ENCODE measurements around the gene CMTM2.
"Not testable (repeated sequence)": the region's sequence is repeated elsewhere in the genome, so short reads cannot be mapped to it uniquely, and the experiment has no call there.

CMTM2 gene

GRCh38 chr16:66552286-66553177 lies 26.7 kb upstream of the CMTM2 start, which contains the start of gene CKLF:
Gene CKLF, plus strand, starts transcription at chr16:66552576. Its CDS starts 140 bp downstream, at chr16:66552716.
- peak; percentile 97 for DNase-seq (ENCODE audit: low spot score)

DNA sequence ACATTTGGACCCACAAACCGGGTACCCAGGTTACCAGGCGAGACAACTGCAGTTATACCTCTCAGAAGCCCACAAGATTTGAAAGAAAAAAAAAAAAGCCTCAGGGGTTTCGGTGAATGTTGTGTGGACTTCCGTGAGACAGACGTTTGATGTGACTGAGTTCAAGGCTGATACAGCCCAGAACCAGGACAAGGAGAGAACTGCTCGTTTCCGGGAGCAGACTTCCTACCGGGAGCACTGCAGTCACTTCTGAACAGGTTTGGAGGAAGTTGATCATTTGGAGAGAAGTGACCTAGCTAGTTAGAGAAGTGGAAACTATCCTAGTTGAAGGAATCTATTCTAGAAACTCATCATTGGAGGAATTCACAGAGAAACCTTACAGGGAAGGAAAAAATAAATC lies 26.0 kb upstream of the CMTM2 start:
- FAIRE-seq (no peak), DNase-seq (ENCODE audit: low spot score) (peak; percentile 26)

More at GRCh38 chr16:66552286-66553177, 26.7 kb upstream of the CMTM2 start, which contains the start of gene CKLF:
- no peak for FAIRE-seq

DNA sequence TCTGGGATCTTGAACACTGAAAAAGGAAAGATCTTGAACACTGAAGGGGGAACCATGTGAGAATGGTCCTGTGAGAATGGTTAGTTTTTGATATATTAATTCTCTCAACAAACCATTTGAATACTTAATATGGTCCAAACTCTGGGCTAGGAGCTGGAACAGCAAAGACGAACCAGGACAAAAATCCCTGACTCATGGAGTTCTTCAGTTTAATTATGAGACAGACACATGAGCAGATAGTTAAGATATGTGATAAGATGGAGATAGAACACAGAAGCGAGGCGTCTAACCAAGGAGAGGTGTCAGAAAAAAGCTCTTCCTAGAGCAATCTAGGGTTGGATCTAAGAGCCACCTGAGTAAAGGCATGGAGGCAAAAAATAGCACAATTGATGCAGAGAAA lies 25.2 kb upstream of the CMTM2 start:
- FAIRE-seq (no peak), DNase-seq (ENCODE audit: low spot score) (no peak)

DNA sequence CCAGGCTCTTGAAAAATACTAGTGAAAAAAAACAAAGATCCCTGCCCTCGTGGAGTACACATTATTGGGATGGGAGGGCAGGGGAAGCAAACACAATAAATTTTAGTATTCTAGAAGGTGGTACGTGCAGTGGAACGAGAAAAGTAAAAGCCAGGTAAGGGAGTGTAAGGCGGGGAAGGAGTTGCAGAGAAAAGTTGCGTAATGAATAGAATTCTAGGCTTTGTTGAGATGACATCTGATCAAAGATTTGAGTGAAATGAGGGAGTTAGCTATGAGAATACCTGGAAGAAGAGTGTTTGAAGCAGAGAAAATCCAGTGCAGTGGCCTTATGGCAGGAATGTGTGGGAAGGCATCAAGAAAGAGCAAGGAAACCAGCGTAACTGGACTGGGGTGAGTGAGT lies 24.8 kb upstream of the CMTM2 start:
- no peak for FAIRE-seq
- no peak for DNase-seq (ENCODE audit: low spot score)

DNA sequence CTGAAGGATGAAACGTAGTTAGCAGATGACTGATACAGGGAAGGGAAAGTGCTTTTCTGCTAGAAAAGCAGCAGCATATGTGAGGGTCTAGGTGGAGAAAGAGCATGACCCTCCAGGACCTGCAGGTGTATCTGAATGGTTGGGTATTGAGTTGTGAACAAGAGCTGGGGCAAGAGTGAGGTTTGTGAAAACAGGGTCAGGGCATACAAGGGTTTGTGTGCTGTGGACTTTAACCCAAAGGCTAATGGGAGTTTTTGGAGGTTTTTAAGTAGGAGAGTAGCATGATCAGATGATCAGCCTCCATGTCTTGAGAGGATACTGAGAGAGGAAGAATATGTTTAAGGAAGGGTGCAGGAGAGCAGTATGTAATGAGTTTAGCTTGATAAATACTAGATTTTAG lies 19.2 kb upstream of the CMTM2 start:
- FAIRE-seq (no peak), DNase-seq (ENCODE audit: low spot score) (no peak)

- DNase-seq (ENCODE audit: low spot score), result no peak
- FAIRE-seq, result no peak
Observed at GRCh38 chr16:66561381-66562080, 17.7 kb upstream of the CMTM2 start.

GRCh38 chr16:66562409-66562808 lies 16.9 kb upstream of the CMTM2 start:
- DNase-seq (ENCODE audit: low spot score), result no peak
- no peak for FAIRE-seq

DNA sequence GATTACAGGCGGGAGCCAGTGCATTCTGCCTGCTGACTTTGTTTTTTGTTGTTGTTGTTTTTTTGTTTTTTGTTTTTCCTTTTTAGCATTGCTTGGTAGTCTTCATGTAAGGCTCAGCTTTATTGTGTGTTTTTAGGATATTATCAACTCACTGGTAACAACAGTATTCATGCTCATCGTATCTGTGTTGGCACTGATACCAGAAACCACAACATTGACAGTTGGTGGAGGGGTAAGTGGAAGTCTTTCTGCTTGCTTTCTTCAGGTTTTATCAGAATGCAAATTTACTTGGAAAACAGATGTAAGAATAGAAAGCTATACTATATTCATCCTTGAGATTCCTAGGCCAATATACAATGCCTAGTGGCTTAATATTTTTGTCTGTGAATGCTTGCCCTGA lies 16.3 kb upstream of the CMTM2 start:
- DNase-seq (ENCODE audit: low spot score), result no peak

DNA sequence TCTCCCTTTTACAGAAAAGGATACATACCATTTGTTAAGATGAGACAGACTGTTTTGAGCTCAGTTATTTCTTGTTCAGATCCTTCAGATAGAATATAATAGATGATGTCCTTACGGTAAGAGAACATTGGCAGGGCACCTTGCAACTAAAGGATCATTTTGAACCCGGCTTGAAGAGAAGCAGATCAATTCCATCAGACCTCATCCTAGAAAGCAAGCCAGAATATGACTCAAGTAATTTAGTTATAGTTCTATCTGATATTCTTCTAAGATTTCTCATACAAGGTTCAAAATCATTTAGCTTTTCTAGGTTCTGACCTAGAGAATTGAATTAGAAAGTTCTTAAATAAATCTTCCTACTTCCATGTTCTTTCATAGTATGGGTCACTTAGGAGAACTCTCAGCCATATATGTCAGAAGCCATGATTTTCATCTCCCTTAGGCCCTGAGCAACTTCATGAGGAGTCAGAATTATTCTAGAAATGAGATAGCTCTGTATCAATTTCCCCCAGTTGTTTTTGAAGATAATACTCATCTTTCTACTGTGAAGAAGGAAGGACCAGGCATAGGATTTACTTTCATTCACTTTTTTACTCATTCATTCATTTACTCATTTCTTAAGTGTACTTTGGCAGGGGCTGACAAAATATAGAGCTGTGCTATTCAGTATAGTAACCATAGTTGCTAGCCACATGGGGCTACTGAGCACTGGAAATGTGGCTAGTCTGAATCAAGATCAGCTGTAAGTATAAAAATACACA lies 15.5 kb upstream of the CMTM2 start:
- no peak for FAIRE-seq
- no peak for DNase-seq (ENCODE audit: low spot score)

More for the DNA sequence above, 16.3 kb upstream of the CMTM2 start:
- FAIRE-seq, result no peak

DNA sequence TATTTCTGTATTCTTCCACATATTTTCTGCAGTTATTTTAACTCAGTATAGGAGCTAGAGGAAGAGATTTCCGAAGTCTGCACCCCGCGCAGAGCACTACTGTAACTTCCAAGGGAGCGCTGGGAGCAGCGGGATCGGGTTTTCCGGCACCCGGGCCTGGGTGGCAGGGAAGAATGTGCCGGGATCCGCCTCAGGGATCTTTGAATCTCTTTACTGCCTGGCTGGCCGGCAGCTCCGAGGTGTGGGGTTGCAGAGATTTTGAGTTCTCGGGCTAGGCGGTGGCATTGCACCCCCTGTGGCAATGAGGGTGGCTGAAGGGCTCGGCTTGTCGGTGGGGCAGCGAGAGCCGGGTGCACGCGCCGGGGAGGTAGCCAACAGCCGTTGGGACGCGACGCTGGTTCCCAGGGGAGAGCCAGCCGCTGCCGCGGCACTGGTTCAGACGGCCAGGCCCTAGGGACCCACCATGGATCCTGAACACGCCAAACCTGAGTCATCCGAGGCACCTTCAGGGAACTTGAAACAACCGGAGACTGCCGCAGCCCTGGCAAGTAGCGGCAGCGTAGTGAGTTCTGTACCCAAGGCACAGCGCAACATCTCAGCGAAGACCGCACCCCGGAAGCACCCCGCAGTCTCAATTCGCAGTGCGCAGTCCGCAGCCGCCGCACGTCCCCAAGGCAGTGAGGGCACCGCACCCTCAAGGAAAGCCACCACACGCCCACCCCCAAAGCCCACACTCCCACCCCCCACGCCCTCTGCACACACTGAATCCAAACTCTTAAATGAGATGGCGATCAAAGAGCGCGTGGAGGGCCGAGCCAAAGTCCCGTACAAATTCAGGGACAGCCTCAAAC lies 13.0 kb upstream of the CMTM2 start, which contains the start of gene CMTM1:
Gene CMTM1, plus strand, starts transcription at position 389 of the 851 bp plus-strand sequence. Its CDS starts 75 bp downstream, at position 464.
- FAIRE-seq (no peak), DNase-seq (ENCODE audit: low spot score) (no peak)

- DNase-seq (ENCODE audit: low spot score), result not testable (repeated sequence)
Observed at GRCh38 chr16:66567270-66567669, 12.0 kb upstream of the CMTM2 start.

DNA sequence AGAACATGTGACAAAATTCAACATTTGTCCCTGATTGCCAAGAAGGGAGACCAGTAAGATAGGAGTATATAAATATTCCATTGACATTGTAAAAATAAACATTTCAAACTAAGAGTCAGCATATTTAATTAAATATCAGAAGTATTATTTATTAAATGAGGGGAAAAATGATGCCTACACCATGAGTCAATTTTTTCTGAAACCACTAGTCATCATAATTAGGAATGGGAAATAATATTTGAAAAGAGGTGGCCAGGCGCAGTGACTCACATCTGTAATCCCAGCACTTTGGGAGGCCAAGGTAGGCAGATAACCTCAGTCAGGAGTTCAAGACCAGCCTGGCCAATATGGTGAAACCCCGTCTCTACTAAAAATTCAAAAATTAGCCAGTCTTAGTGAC lies 10.9 kb upstream of the CMTM2 start:
- FAIRE-seq, result no peak
- DNase-seq (ENCODE audit: low spot score), result no peak

More at GRCh38 chr16:66567270-66567669, 12.0 kb upstream of the CMTM2 start:
- not testable (repeated sequence) for FAIRE-seq

- DNase-seq (ENCODE audit: low spot score) (no peak), FAIRE-seq (no peak)
Observed at GRCh38 chr16:66569131-66569530, 10.1 kb upstream of the CMTM2 start.

- no peak for FAIRE-seq
- DNase-seq (ENCODE audit: low spot score), result no peak
Observed at GRCh38 chr16:66569827-66570405, 9.3 kb upstream of the CMTM2 start.

GRCh38 chr16:66572356-66572755 lies 6.9 kb upstream of the CMTM2 start:
- FAIRE-seq, result no peak
- no peak for DNase-seq (ENCODE audit: low spot score)

DNA sequence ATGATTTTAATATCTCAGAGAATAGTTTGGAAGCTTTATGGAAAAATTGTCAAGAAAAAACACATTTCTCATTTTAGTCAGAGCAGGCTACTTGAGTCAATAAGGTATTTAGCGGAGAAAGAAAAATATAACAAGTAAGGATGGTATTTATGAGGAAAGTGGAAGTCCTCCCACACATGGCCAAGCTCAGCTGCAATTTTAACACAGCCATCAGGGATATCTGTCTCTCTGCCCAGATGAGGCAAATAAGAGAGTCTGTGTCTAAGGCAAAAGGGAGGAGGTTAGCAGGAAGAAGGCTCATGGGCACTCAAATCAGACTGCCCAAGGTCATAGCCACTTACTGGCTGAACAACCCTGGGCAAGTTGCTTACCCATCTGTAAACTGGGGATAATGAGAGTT lies 5.2 kb upstream of the CMTM2 start:
- no peak for FAIRE-seq

GRCh38 chr16:66574531-66574930 lies 4.7 kb upstream of the CMTM2 start:
- DNase-seq (ENCODE audit: low spot score) (no peak), FAIRE-seq (no peak)

More for the DNA sequence above, 5.2 kb upstream of the CMTM2 start:
- DNase-seq (ENCODE audit: low spot score), result no peak

DNA sequence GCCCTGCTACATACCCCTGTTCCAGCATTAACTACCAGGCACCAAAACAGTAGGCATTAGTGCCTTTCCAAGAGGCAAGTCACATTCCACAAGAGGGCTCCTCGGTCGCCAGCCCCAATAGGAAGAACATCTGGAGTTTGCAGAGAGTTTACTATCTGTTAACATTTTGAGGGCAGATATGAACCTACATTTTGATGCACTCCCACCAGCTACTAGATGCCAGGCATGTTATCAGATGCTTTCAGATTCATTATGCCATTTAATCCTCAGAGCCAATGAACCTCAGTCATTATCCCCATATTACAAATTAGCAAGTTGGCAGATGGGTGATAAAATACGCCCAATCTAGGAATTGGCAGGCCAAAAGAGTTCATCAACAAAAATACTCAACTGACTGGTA lies 4.2 kb upstream of the CMTM2 start:
- DNase-seq (ENCODE audit: low spot score) (no peak), FAIRE-seq (no peak)

GRCh38 chr16:66576296-66576695 lies 3.0 kb upstream of the CMTM2 start:
- FAIRE-seq, result no peak

GRCh38 chr16:66580605-66581209 lies 1.4 kb downstream of the CMTM2 start:
- FAIRE-seq (no peak), DNase-seq (ENCODE audit: low spot score) (peak; percentile 54)

More at GRCh38 chr16:66576296-66576695, 3.0 kb upstream of the CMTM2 start:
- DNase-seq (ENCODE audit: low spot score), result no peak

All from urothelium cell line (cell line).